ENCODE results near the gene PLPPR1. TPM values are rescaled to one million over a fixed set of nuclear protein-coding genes. Genes with fewer than 3 reads are reported as not detected.
A peak's percentile ranks its signal among the peaks of the same experiment; 100 is the strongest.

Gene PLPPR1
- total and polyA plus RNA-seq, 2 donors (not counting 1 experiment from before 2014, with no cell fraction given), result not detected

DNA sequence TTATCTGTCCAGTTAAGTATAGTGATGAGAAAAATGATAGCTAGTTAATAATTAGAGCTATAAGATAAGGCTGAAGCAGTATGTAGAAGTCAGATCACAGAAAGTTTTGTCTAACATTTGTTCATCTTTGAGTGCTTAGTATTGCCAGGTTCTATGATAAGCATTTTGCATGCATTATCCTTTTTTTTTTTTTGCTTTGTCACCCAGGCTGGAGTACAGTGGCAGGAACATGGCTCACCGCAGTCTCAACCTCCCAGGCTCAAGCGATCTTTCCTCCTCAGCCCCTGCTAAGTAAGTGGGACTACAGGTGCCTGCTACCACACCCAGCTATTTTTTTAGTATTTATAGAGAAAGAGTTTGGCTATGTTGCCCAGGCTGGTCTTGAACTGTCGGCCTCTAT, 338.8 kb downstream of the PLPPR1 start:
- no peaks in the 10 kb centered on the region for H4K20me1 ChIP-seq (ENCODE audit: control insufficient read depth, extremely low read depth, insufficient read depth, low read length)
- H3K9ac ChIP-seq (ENCODE audit: insufficient read depth, low read length), result no peak overlapping the region
- H3K27me3 ChIP-seq (ENCODE audit: control insufficient read depth, insufficient read depth, low read length), result no peaks in the 10 kb centered on the region
- H3K27ac ChIP-seq (ENCODE audit: insufficient read depth, low read length), result no peak overlapping the region
- no peak overlapping the region for H2AFZ ChIP-seq (ENCODE audit: low read length)
- H3K4me3 ChIP-seq (replicated peaks in 1 of 4; ENCODE audit: control extremely low read depth in 1 of 4, insufficient read depth in 1 of 4, low read depth in 3 of 4, low read length in 4 of 4), result no peak overlapping the region
- H3K4me1 ChIP-seq (ENCODE audit: control insufficient read depth, extremely low read depth, insufficient read depth, low read length), result no peaks in the 10 kb centered on the region
- no peaks in the 10 kb centered on the region for H3K79me2 ChIP-seq (ENCODE audit: control insufficient read depth, insufficient read depth, low read length)
- H3K9me3 ChIP-seq (ENCODE audit: control insufficient read depth, insufficient read depth, low read depth, low read length), result no peaks in the 10 kb centered on the region
- TF ChIP-seq, protein P1, sequence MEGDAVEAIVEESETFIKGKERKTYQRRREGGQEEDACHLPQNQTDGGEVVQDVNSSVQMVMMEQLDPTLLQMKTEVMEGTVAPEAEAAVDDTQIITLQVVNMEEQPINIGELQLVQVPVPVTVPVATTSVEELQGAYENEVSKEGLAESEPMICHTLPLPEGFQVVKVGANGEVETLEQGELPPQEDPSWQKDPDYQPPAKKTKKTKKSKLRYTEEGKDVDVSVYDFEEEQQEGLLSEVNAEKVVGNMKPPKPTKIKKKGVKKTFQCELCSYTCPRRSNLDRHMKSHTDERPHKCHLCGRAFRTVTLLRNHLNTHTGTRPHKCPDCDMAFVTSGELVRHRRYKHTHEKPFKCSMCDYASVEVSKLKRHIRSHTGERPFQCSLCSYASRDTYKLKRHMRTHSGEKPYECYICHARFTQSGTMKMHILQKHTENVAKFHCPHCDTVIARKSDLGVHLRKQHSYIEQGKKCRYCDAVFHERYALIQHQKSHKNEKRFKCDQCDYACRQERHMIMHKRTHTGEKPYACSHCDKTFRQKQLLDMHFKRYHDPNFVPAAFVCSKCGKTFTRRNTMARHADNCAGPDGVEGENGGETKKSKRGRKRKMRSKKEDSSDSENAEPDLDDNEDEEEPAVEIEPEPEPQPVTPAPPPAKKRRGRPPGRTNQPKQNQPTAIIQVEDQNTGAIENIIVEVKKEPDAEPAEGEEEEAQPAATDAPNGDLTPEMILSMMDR (conservative IDR thresholded peaks at IDR 0.05 in 1 of 2, IDR thresholded peaks at IDR 0.05 in 1 of 2; ENCODE audit: low read depth in 1 of 2, low read length in 2 of 2), result no peak
- TF ChIP-seq EZH2 (IDR thresholded peaks at IDR 0.05; ENCODE audit: low read length, missing control alignments), result no peak
- no peak overlapping the region for H3K4me2 ChIP-seq (ENCODE audit: extremely low read depth, insufficient read depth, low read length)
- H3K36me3 ChIP-seq (ENCODE audit: control insufficient read depth, insufficient read depth, low read length), result no peaks in the 10 kb centered on the region
- no peak for DNase-seq (ENCODE audit: low read depth in 2 of 2)

DNA sequence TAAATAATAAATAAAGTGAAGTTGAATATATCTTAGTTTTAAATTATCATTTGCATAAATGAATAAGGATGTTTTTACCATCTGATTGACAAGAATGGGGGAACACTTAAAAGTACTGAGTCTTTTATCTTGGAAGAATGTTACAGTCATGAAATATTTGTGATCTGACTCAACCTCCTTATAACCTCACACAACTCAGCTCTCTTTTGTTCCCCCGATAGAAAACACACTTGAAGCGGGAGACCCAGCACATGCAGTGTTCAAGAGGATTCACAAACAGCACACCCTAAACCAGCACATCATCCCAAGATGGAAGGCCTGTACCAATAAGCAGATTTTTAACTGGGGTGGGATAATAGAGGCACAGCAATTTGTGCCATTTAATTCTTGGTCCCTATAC, 340.8 kb downstream of the PLPPR1 start:
- Histone ChIP-seq H3K4me2 (ENCODE audit: extremely low read depth, insufficient read depth, low read length) (no peak overlapping the region), H3K9ac (ENCODE audit: insufficient read depth, low read length) (no peak overlapping the region), H3K9me3 (ENCODE audit: control insufficient read depth, insufficient read depth, low read depth, low read length) (no peaks in the 10 kb centered on the region), H3K79me2 (ENCODE audit: control insufficient read depth, insufficient read depth, low read length) (no peaks in the 10 kb centered on the region), H3K27ac (ENCODE audit: insufficient read depth, low read length) (no peak overlapping the region), H2AFZ (ENCODE audit: low read length) (no peak overlapping the region), H3K27me3 (ENCODE audit: control insufficient read depth, insufficient read depth, low read length) (no peaks in the 10 kb centered on the region), H3K36me3 (ENCODE audit: control insufficient read depth, insufficient read depth, low read length) (no peaks in the 10 kb centered on the region), H4K20me1 (ENCODE audit: control insufficient read depth, extremely low read depth, insufficient read depth, low read length) (no peaks in the 10 kb centered on the region), H3K4me3 (replicated peaks in 1 of 4; ENCODE audit: control extremely low read depth in 1 of 4, insufficient read depth in 1 of 4, low read depth in 3 of 4, low read length in 4 of 4) (no peak overlapping the region), H3K4me1 (ENCODE audit: control insufficient read depth, extremely low read depth, insufficient read depth, low read length) (no peaks in the 10 kb centered on the region)
- peak in 1 of 2 donors; percentile 86 for DNase-seq (ENCODE audit: low read depth in 2 of 2)
- TF ChIP-seq EZH2 (IDR thresholded peaks at IDR 0.05; ENCODE audit: low read length, missing control alignments), result no peak

DNA sequence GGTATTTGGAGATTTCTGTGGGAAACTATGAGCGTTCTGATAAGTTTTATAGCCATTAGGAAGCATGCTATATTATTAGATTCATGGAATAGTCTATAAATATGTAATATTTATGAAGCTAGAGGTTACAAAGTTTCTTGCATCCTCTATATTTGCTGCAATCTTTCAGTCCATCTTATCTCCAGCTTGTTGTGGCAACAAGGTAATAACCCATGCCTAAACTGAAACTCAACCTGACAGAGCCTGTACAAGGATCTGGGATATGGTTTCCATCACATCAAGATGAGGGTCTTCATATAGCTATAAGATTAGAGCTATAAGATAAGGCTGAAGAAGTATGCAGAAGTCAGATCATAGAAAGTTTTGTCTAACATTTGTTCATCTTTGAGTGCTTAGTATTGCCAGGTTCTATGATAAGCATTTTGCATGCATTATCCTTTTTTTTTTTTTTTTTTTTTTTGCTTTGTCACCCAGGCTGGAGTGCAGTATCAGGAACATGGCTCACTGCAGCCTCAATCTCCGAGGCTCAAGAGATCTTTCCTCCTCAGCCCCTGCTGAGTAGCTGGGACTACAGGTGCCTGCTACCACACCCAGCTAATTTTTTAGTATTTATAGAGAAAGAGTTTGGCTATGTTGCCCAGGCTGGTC, 341.5 kb downstream of the PLPPR1 start:
- H2AFZ ChIP-seq (ENCODE audit: low read length), result no peak overlapping the region
- DNase-seq (ENCODE audit: low read depth in 2 of 2), result no peak
- H3K9me3 ChIP-seq (ENCODE audit: control insufficient read depth, insufficient read depth, low read depth, low read length), result no peaks in the 10 kb centered on the region
- H3K27me3 ChIP-seq (ENCODE audit: control insufficient read depth, insufficient read depth, low read length), result no peaks in the 10 kb centered on the region
- H3K9ac ChIP-seq (ENCODE audit: insufficient read depth, low read length), result no peak overlapping the region
- no peak overlapping the region for H3K27ac ChIP-seq (ENCODE audit: insufficient read depth, low read length)
- no peak overlapping the region for H3K4me2 ChIP-seq (ENCODE audit: extremely low read depth, insufficient read depth, low read length)
- TF ChIP-seq EZH2 (IDR thresholded peaks at IDR 0.05; ENCODE audit: low read length, missing control alignments), result no peak
- TF ChIP-seq, protein P1 (conservative IDR thresholded peaks at IDR 0.05 in 1 of 2, IDR thresholded peaks at IDR 0.05 in 1 of 2; ENCODE audit: low read depth in 1 of 2, low read length in 2 of 2), result no peak
- H3K4me1 ChIP-seq (ENCODE audit: control insufficient read depth, extremely low read depth, insufficient read depth, low read length), result no peaks in the 10 kb centered on the region
- no peak overlapping the region for H3K4me3 ChIP-seq (replicated peaks in 1 of 4; ENCODE audit: control extremely low read depth in 1 of 4, insufficient read depth in 1 of 4, low read depth in 3 of 4, low read length in 4 of 4)
- no peaks in the 10 kb centered on the region for H4K20me1 ChIP-seq (ENCODE audit: control insufficient read depth, extremely low read depth, insufficient read depth, low read length)
- no peaks in the 10 kb centered on the region for H3K36me3 ChIP-seq (ENCODE audit: control insufficient read depth, insufficient read depth, low read length)
- H3K79me2 ChIP-seq (ENCODE audit: control insufficient read depth, insufficient read depth, low read length), result no peaks in the 10 kb centered on the region
